T47D (cell line): ENCODE results near the gene ZYG11A.
A peak's percentile ranks its signal among the peaks of the same experiment; 100 is the strongest.

Source experiments
- DNase-seq, 2 experiments: peaks; one replicate each; pipeline versions ENCODE4 v3.0.0 to v3.0.0-alpha.2; 2011 to 2012; ENCODE audit warnings: low read depth in 1 of 2, low spot score in 1 of 2
- JUND ChIP-seq: IDR thresholded peaks from 2 replicates; pipeline ENCODE4 v1.6.1; 2012; ENCODE audit warnings: low read depth
- in situ Hi-C: cut with HindIII; loops from 2 replicates; pipeline ENCODE4 v1.10.0; 2016; ENCODE audit warnings: low sequenced_read_pairs, low pct_unique_long_range_greater_than_20kb

Gene ZYG11A

DNA sequence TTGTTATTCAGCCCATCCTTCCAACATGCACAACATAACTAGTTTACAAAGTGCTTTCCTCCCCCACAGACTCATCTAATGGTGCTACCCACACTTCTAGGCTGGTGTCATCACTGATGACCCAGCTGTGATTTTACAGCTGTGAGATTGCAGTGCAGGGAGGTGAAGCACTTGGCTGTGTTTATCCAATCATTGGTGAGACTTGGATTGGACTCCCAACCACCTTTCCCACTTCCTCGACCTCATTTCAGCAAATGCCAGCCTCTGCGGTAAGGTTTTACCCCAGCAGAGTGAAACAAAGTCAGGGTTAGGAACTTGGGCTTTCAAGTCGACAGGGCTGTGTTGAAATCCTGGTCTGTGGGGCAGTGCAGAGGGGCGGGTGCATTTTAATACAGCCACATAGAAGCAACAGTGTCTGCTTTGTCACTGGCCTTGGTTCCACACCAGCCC lies 56.9 kb downstream of the ZYG11A start:
- in situ Hi-C loops: no loop called here
- TF ChIP-seq JUND: no peak
- DNase-seq: no peak

DNA sequence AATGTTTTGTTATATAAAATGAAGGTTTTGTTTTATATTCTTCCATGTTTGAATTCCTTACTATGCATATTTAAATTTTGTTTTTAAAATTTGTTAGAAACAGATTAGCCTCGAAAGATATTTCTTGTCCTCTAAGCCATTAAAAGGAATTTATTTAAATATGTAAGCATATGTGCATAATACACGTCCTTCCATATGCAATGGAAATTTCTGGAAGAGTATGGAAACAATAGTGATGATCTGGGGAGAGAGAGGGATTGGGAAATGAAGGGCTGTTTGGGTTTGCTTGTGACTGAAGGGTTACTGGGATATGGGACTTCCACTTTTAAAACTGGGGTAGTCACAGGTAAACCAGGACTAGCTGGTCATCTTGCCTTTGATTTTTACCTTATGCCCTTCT lies 57.8 kb downstream of the ZYG11A start:
- TF ChIP-seq JUND: no peak
- in situ Hi-C loops: no loop called here
- DNase-seq: no peak

DNA sequence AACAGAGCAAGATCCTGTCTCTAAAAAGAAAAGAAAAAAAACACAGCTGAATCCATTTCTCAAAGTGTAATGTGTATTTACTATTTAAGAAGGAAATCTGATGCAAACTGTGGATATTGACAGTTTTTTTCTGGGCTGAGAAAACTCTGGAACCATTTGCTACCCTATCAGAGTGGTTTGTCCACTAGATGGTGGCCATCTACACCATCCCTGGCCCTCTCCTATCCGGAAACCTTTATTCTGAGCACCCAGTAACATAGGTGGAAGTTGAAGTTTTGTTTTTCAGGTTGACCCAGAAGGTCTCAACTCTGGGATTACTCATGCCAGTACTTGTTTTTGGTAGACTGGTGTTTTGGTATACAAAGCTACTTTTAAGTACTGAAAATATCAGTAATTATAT lies 58.8 kb downstream of the ZYG11A start:
- no peak for DNase-seq
- TF ChIP-seq JUND: no peak
- in situ Hi-C loops: no loop called here

DNA sequence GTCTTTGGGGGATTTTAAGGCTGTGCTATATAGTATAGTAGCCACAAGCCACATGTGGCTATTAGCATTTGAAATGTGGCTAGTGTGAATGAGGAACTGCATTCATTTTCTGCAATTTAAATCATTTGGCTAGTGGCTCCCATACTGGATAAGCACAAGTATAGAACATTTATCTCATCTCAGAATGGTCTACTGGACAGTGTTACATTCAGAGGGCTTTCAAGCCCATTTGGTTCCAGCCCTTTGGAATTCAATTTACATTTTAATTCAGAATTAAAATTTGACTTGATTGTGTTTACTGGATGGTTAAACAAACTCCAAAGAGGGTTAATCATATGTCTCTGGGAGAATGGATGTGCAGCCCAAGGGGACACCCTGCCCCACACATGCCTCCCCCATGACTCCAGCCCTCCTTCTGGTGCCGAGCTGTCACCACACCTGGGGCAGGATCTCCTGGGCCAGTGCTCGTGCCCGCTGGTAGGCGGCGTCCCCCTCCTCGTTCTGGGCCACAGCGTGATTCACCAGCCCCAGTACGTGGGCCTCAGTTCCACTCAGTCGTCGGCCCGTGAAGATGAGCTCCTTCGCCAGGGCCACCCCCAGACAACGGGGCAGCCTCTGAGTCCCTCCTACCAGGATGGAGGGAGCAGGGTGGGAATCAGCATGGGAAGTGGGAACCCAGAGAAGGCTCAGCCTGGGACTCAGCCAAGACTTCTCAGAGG lies 61.8 kb downstream of the ZYG11A start:
- TF ChIP-seq JUND: no peak
- DNase-seq: no peak
- in situ Hi-C loops: no loop called here

DNA sequence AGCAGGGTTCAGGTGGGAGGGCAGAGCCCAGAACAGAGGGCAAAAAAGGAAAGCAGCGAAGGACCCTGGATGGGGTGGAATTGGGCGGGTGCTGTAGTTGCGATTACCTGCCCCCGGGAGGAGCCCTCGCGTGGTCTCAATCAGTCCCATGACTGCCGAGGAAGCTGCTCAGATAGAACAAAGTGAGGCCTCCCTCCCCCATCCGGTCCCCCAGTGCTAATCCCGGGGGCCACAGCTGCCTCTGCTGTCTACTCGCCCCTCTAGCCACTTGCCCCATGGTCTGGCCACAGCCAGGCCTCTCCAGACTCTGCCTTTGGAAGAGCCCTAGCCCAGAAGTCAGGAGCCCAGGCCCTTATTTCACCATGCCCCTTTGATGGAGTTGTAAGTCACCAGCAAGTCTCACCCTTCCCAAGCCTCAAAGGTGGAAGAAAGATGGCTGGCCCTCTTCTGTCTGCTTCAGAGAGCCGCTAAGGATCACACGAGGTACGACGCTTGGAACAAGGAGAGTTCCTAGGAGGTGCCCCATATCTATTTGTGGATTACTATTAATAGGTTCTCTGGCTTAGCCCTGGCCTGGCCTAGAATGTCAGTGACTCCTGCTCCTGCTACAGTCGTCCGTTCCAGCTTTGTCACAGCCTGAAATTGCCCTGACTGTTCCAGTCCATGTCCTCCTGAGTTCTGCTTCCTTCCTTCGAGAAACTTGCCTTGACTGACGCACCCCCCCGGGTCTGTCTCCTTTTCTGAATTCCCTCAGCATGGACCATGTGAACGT lies 62.6 kb downstream of the ZYG11A start:
- in situ Hi-C loops: no loop called here
- peak; percentile 33 to 34 for DNase-seq
- no peak for TF ChIP-seq JUND

DNA sequence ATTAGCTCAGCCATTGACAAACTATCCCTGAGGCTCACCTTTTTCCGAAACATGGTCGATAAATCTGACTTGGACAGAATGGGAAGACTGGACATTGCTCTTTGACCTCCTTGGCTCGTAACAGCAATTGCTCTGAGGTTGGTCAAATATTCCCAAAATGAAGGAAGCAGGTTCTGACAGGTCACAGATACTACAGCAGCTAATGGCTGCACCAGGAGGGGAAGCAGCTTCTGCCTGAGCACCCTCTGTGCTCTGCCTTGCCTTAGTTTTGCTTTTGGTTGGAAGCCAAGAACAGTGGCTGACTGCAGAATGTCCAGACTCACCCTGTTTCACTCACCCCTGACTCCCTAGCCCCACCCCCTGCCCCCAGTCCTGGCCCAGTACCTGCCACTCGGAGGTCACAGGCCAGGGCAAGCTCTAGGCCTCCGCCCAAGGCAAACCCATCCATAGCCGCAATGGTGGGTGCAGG lies 63.6 kb downstream of the ZYG11A start:
- DNase-seq: no peak
- in situ Hi-C loops: no loop called here
- no peak for TF ChIP-seq JUND

DNA sequence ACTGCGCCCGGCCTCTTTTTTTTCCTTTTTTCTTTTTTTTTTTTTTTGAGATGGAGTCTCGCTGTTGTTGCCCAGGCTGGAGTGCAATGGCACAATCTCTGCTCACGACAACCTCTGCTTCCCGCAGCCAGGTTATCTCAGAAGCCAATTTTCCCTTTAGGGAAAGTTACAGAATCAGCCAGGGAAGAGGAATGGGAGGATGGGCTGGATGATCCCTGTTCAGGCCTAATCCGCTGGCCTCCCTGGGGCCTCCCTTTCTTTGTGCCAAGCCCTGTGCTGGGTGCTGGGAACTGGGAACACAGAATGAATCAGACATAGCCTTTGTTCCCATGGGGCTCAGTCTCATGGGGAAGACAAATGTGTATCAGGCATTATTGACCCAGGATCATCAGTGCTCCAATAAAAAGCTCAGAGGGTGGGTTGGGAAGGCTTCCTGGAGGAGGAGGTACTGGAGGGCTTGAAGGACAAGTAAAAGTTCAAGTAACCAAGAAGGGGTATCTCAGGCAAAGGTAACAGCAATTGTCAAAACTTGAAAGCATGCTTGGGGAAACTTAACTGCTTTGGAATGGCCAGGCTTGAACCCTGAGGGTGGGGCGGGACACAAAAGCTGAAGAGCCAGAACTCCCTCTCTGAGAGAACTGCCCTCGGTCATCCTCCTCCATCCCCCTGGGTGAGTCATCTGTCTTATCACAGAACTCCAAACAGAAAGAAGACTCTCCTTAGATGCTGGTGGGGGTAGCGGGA lies 64.7 kb downstream of the ZYG11A start:
- in situ Hi-C loops: no loop called here
- no peak for DNase-seq
- TF ChIP-seq JUND: no peak

GRCh38 chr1:52907812-52908153 lies 65.2 kb downstream of the ZYG11A start:
- TF ChIP-seq JUND: no peak
- in situ Hi-C loops: no loop called here
- DNase-seq: no peak

GRCh38 chr1:52911541-52911940 lies 69.0 kb downstream of the ZYG11A start:
- no peak for TF ChIP-seq JUND
- no peak for DNase-seq
- in situ Hi-C loops: no loop called here

GRCh38 chr1:52913014-52913413 lies 70.5 kb downstream of the ZYG11A start:
- DNase-seq: no peak
- in situ Hi-C loops: no loop called here
- TF ChIP-seq JUND: no peak

DNA sequence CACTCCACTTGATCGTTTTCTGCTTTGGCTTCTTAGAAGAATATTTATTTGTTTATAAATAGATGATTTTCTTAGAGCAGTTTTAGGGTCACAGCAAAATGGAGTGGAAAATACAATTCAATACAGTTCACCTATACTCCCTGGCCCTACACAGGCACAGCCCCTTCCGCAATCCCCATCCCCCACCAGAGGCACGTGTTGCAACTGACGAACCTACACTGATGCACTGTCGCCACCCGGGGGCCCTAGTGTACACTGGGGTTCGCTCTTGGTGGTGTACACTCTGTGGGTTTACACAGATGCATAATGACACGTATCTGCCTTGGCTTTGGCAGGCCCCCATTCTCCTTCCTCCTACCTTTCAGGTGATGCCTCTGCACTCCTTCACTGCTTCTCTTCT lies 71.0 kb downstream of the ZYG11A start:
- no peak for DNase-seq
- in situ Hi-C loops: no loop called here
- TF ChIP-seq JUND: no peak

DNA sequence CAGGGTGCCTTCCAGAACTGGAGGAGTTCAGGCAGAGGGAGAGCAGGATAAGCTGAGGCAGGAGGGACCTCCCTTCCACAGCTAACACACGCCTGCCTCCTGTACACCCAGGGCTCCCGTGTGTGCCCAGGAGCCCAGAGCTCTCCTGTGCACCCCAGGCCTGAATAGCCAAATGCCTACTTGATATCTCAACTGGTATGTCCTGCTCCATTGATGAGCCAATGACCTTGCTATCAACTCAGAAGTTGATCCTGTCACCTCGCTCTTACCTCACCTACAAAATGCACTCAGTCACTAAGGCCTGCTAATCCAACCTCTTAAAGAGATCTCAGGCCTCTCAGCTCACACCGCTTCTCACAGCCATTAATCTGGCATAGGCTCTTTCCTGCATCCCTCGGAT lies 71.9 kb downstream of the ZYG11A start:
- DNase-seq: no peak
- TF ChIP-seq JUND: no peak
- in situ Hi-C loops: no loop called here
